Middle frontal gyrus (tissue), 1 donor: ENCODE measurements around the gene ITGBL1.

Experiments used
- DNase-seq: peaks from one replicate; pipeline ENCODE4 v3.0.0-alpha.2; 2015; ENCODE audit warnings: low spot score; ENCODE audit errors: extremely low spot score

The ITGBL1 gene

DNA sequence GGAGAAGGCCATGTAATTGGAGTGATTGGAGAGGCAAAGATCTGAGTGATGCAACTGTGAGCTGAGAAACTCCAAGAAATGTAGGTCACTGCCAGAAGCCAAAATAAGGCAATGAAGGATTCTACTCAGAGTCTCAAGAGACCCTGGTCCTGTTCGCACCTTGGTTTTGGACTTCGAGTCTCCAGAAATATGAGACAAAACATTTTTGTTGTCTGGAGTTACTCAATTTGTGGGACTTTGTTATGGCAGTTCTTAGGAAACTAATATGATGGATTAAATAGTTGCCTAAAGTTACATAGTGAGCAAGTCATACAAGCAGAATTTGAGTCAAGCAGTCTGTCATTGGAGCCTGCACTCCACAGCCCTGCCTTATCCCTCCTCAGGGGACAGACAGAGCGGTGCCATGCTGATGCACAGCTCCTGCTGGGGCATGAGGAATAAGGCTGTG lies 104.2 kb downstream of the ITGBL1 start:
- no peak for DNase-seq

DNA sequence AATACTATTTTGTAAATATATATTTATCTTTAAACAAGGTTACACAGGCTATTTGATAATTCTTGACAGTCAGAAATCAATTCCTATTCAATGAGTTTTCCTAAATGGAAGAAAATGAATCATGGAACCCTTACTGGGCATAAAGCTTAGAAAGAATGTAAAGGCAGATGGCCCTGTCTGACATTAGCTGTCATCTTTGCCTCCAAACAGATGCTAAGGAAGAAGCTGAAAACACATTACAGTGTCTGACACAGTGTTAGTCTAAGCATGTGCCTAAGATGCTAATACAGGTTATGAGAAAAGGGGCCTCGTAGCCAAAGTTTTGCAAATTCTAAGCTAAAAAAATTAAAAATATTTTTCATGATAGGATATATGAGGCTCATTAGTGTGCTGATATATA lies 112.8 kb downstream of the ITGBL1 start:
- DNase-seq, result no peak

DNA sequence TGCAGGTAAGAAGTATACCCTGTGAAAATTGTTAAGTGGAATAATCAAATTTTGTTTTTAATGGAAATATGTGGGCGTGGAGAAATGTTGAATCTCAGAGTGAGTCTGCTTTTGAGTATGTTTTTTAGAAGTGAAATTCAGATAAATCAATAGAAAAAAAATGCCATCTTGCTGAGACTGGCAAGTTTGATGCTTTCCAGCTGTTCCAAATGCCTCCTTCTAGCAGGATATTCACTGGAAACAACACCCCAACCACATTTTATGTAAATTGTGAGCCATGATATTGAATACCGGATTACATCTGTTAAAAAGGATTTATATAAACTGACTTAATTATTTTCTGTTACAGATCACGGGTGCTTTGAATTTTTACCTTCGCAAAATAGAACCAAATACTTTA lies 115.4 kb downstream of the ITGBL1 start:
- DNase-seq, result no peak

- no peak for DNase-seq
These were observed 117.3 kb downstream of the ITGBL1 start for GRCh38 chr13:101569807-101570206.

DNA sequence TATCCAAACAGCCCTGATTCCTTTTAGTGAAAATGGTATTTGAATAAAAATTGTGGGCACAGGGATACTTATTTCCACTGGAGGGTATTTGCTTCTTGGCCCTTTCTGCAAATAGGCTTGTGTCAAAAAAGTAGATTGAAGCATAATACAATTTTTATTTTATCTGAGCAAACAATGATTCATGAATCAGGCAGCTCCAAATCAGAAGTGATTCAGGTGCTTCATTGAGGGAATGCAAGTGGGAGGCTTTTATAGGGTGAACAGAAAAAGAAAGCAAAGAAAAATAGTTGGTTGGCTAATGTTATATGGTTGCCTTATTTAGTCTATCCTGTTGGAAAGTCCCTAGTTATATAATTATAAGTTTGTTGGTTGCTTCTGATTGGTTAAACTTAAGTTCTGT lies 117.9 kb downstream of the ITGBL1 start:
- DNase-seq, result no peak

DNA sequence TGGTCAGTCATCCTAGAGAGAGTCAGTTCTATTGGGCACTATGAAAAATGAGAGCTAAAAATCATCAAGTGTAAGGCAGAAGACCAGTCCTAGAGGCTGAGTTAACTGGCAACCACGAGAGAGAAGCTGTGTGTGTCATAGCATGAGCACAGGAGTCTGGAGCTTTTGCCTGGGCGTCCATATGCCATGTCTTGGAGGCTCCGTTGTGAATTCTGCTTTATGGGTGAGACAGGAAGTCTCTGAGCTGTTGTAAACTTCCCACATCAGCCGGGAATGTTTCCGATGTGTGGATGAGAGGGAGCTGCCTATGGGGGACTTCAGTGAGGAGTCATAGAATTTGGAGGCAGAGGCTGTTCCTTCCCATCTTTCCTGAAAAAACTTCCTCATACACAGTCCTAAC lies 120.0 kb downstream of the ITGBL1 start:
- DNase-seq, result no peak

- DNase-seq, result no peak
These were observed 123.1 kb downstream of the ITGBL1 start for GRCh38 chr13:101575581-101575980.

- no peak for DNase-seq
These were observed 124.0 kb downstream of the ITGBL1 start for GRCh38 chr13:101576455-101576854.

DNA sequence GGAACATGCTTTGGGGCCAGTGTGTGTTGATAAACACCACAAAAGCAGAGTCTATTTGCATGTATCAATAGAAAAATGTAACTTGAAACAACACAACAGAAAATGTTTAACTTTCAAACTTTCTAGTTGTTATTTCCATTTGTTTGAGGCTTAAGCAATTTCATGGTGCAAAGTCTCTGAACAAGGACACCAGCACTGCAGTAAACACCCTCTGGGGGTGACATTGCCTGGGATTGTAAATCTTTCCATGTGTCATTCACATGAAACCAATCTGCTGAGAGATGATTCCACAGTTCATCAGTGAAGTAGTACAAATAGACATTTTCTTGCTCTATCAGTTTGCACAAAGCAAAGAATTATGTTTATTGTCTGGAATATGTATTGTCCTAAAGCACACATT lies 124.5 kb downstream of the ITGBL1 start:
- DNase-seq, result no peak

DNA sequence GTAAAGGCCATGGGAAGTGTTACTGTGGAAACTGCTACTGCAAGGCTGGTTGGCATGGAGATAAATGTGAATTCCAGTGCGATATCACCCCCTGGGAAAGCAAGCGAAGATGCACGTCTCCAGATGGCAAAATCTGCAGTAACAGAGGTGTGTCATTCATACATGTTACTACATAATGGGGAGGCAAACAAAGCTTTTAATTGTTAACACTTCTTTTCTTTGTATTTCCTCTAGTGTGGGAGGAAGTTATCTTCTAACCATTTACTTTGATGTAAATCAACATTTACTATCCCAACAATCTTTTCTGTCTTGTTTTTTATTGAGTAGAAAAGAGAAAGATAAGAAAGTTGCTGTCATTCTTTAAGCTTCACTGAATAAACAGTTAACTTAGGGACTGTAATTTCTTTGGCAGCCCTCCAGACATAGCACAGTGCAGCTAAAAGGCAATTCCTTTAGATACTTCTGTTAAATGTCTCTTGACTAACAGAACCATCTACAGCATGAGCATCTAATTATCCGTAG lies 126.9 kb downstream of the ITGBL1 start:
- DNase-seq, result peak; percentile 28

- DNase-seq, result no peak
These were observed 131.9 kb downstream of the ITGBL1 start for GRCh38 chr13:101584331-101584730.

GRCh38 chr13:101590479-101590878 lies 138.0 kb downstream of the ITGBL1 start:
- DNase-seq, result no peak

- no peak for DNase-seq
These were observed 142.5 kb downstream of the ITGBL1 start for GRCh38 chr13:101594936-101595335.

GRCh38 chr13:101596803-101597202 lies 144.3 kb downstream of the ITGBL1 start:
- no peak for DNase-seq

DNA sequence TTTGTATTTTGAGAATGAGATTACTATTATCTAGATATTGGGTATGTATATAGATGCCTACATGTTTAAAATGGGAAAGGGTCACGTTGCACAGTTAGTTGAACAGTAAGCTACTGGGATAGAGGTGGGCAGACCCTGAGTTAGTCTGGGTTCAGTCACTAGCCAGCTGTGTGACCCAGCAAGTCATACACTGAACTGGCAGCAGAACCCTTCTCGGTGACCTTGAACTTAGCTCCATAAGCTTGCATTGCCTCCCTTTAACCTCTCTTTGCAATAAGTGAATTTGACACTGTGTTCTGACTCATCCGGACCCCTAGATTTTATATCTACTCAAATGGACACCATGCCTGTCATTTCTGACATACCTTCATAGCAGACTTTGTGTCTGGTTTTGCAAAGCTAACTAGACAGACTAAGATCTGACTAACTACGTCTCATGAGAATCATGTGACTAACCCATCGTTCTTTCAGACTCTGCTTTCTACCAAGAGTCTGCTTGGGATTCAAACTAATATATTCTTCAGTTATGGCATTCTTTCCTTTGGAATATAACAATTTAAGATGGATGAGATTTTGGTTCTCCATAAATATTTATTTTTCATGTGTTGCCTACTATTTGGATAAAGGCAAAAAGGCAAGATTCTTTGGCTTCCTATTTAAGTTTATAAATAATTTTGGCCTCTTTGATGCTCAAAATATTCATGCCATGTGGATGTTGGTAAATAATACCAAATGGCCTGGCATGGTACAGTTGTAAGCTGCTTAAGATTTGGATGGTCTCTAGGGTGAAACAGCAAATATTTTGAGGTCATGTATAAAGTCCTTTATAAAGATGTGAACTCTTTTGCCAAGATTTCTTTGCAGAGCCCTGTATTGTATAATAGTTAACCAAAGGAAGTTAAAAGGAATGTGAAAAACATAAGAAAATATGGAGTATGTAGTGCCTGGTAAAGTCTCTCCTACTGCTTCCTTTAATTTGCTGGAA lies 159.3 kb downstream of the ITGBL1 start:
- DNase-seq, result no peak

DNA sequence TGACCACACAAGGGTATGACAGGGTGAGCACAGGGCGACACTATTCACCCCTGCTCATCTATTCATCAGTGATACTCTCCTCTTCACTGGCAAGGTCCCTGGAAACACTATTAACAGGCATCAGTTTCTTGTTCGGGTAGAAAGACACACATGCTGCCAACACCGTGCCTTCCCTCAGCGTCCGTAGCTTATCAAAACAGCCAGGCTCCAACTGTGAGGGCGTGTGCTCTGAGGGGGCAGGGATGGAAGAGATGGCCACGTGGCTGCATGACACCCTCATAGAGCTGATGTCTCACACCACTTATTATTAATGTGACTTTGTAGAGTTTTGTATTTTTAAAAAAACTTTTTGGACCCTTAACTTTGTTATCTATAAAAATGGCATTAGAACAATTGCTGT lies 160.3 kb downstream of the ITGBL1 start:
- no peak for DNase-seq

GRCh38 chr13:101614491-101614890 lies 162.0 kb downstream of the ITGBL1 start:
- DNase-seq, result no peak

- no peak for DNase-seq
These were observed 166.1 kb downstream of the ITGBL1 start for GRCh38 chr13:101618440-101619187.

- no peak for DNase-seq
These were observed 168.6 kb downstream of the ITGBL1 start for GRCh38 chr13:101621099-101621498.

DNA sequence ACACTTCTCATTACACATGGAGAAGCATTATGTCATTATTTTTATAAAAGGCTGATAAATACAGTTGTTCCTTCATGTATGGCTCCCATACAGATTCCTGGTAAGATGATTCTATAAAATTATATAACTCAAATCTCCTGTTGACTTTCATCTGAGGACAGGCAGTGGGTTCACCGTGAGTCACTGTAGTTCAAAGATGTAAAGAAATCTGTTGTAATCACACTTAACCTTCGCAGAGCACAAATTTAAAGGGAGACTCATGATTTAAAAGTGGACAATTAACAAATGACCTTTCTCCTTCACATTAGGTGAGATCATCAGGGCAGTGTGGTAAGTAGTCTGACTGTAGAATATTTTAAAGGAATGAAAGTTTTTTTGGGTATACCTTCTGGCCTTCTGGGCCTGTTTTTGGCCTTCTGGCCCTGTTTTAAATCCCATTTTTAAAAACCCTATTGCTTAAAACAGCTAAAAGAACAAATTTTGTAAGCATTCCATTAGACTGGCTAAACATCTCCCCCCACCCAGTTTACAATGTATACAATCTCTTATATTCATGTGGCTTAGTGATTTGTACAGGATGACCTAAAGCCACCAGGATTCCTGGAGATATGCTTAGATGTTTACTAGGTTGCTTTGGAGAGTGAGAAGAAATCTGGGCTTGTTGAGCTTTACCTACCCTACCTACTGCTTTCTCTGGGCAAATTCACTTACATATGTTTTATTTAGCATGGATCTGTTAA lies 171.2 kb downstream of the ITGBL1 start:
- DNase-seq, result no peak

- DNase-seq, result no peak
These were observed 171.9 kb downstream of the ITGBL1 start for GRCh38 chr13:101624210-101624922.
